ENCODE data around the gene FYN. TPM values are rescaled to one million over a fixed set of nuclear protein-coding genes. Genes with fewer than 3 reads are reported as not detected.

FYN gene
- total and polyA plus RNA-seq, 2 of the 8 experiments (the other 6 are each of a cell fraction or from before 2014, with no cell fraction given) = 46.8 to 97.2 TPM

GRCh38 chr6:111862314-111862713, 10.9 kb downstream of the FYN start (continued):
- TF ChIP-seq CEBPB (IDR thresholded peaks at IDR 0.05; ENCODE audit: low read depth, low read length) = no peak
- TF ChIP-seq TAF1 (IDR thresholded peaks at IDR 0.05; ENCODE audit: low read depth, low read length) = no peak
- TF ChIP-seq HDAC6 (IDR thresholded peaks at IDR 0.05; ENCODE audit: low read depth, low read length) = no peak
- TF ChIP-seq CHD7 (IDR thresholded peaks at IDR 0.05; ENCODE audit: insufficient replicate concordance, low read length) = no peak
- no peak for TF ChIP-seq KDM4A (IDR thresholded peaks at IDR 0.05; ENCODE audit: low read depth, low read length, severe bottlenecking)
- TF ChIP-seq CHD2 (IDR thresholded peaks at IDR 0.05; ENCODE audit: low read length) = no peak
- TF ChIP-seq ATF3 (IDR thresholded peaks at IDR 0.05; ENCODE audit: insufficient read depth, low read depth, low read length) = no peak
